Endothelial cell of umbilical vein (primary cell): ENCODE data around the gene GNAL. TPM values are rescaled to one million over a fixed set of nuclear protein-coding genes. Genes with fewer than 3 reads are reported as not detected.

Source experiments
- BruUV-seq: library from RNA; stranded (reverse); fragments of 400-500 nt; replicated peaks from 2 replicates; lab custom pipeline; 2021; lab: Mats Ljungman, UMichigan
- CTCF ChIA-PET: fragments of 300-600, 350-600 bp; sonication (Branson Sonifier 250); formaldehyde crosslinking; loops from one replicate; lab custom pipeline; 2021; ENCODE audit warnings: antibody characterized with exemption, inconsistent platforms; lab: Charles Lee
- POLR2A ChIA-PET: fragments of 300-600, 350-600 bp; sonication (Branson Sonifier 250); formaldehyde crosslinking; loops from one replicate; lab custom pipeline; 2021; ENCODE audit warnings: antibody characterized with exemption, inconsistent platforms; lab: Charles Lee
- DNase-seq: peaks from one replicate; pipeline ENCODE4 v3.0.0-alpha.2; 2011; ENCODE audit warnings: low read depth, low spot score
- FAIRE-seq: peaks from 2 replicates; lab custom pipeline; 2011; peaks lifted over from hg19 to GRCh38; lab: Jason Lieb, UNC
- H2AFZ ChIP-seq: 2 replicates; pipeline ENCODE4 v1.6.0; 2012; ENCODE audit warnings: low read depth, low read length, control low read depth, inconsistent platforms
- H3K27ac ChIP-seq: 2 replicates; pipeline ENCODE4 v1.5.1; 2011; ENCODE audit warnings: low read depth, mild to moderate bottlenecking, control low read depth, low read length, moderate library complexity; ENCODE audit not compliant: insufficient read depth
- H3K27me3 ChIP-seq, 2 experiments: 2 replicates each; pipeline versions ENCODE4 v1.6.0 to v1.6.1; 2011; ENCODE audit warnings: low read length in 2 of 2, mixed read lengths in 1 of 2; ENCODE audit not compliant: control insufficient read depth in 2 of 2, insufficient read depth in 2 of 2
- H3K36me3 ChIP-seq, 2 experiments: 2 replicates in 1 of 2; 3 replicates in 1 of 2; pipeline ENCODE4 v1.5.1; 2011; ENCODE audit warnings: low read length in 2 of 2, mild to moderate bottlenecking in 1 of 2, moderate library complexity in 1 of 2; ENCODE audit not compliant: control insufficient read depth in 2 of 2, insufficient read depth in 2 of 2; ENCODE audit errors: extremely low read depth in 1 of 2
- H3K4me1 ChIP-seq: 3 replicates; pipeline ENCODE4 v1.5.1; 2011; ENCODE audit warnings: mild to moderate bottlenecking, low read length; ENCODE audit not compliant: control insufficient read depth, insufficient read depth; ENCODE audit errors: extremely low read depth
- H3K4me2 ChIP-seq: 2 replicates; pipeline ENCODE4 v1.6.1; 2011; ENCODE audit warnings: low read length, control low read depth, mixed read lengths; ENCODE audit not compliant: insufficient read depth
- H3K4me3 ChIP-seq, 3 experiments: fragments of 200-600 bp in 1 of 3; sonication (generic), shearing (Covaris generic) in 1 of 3; replicated peaks in 1 of 3; 2 replicates each; pipeline ENCODE4 v1.5.1; 2011 to 2016; ENCODE audit warnings: control low read depth in 3 of 3, low read length in 3 of 3, mild to moderate bottlenecking in 2 of 3, inconsistent platforms in 1 of 3, low read depth in 1 of 3, moderate library complexity in 1 of 3; ENCODE audit not compliant: insufficient read depth in 1 of 3
- H3K79me2 ChIP-seq: 2 replicates; pipeline ENCODE4 v1.6.0; 2012; ENCODE audit warnings: low read length, inconsistent platforms; ENCODE audit not compliant: control insufficient read depth, insufficient read depth
- H3K9ac ChIP-seq: replicated peaks from 2 replicates; pipeline ENCODE3; 2011; ENCODE audit warnings: low read length, control low read depth; ENCODE audit not compliant: insufficient read depth; ENCODE audit errors: extremely low read depth
- H3K9me1 ChIP-seq: replicated peaks from 3 replicates; pipeline ENCODE4 v1.6.0; 2011; ENCODE audit warnings: mild to moderate bottlenecking, low read length; ENCODE audit not compliant: control insufficient read depth, insufficient read depth; ENCODE audit errors: extremely low read depth
- H3K9me3 ChIP-seq: replicated peaks from 2 replicates; pipeline ENCODE4 v1.5.1; 2012; ENCODE audit warnings: low read length, inconsistent platforms; ENCODE audit not compliant: control insufficient read depth, insufficient read depth
- H4K20me1 ChIP-seq: replicated peaks from 2 replicates; pipeline ENCODE3; 2011; ENCODE audit warnings: mild to moderate bottlenecking, low read length; ENCODE audit not compliant: control insufficient read depth, insufficient read depth; ENCODE audit errors: extremely low read depth
- EZH2 ChIP-seq: IDR thresholded peaks from 2 replicates; pipeline ENCODE4 v1.6.1; 2012; ENCODE audit warnings: borderline replicate concordance, low read depth, mild to moderate bottlenecking, moderate library complexity, low read length, inconsistent platforms; ENCODE audit not compliant: severe bottlenecking
- GATA2 ChIP-seq: IDR thresholded peaks from 2 replicates; pipeline ENCODE4 v1.7.0; 2011; ENCODE audit warnings: low read depth, mild to moderate bottlenecking, moderate library complexity, mixed read lengths, low read length; ENCODE audit not compliant: insufficient read length, insufficient read depth
- JUN ChIP-seq: IDR thresholded peaks from 2 replicates; pipeline ENCODE4 v1.6.1; 2011; ENCODE audit warnings: borderline replicate concordance, low read depth; ENCODE audit not compliant: insufficient read length, insufficient read depth
- MYC ChIP-seq: IDR thresholded peaks from one replicate; pipeline ENCODE4 v1.6.1; 2011; ENCODE audit warnings: mild to moderate bottlenecking, low read depth, low read length
- POLR2A ChIP-seq: IDR thresholded peaks from 2 replicates; pipeline ENCODE4 v1.6.1; 2012; ENCODE audit warnings: low read depth, mild to moderate bottlenecking, control low read depth, low read length
- POLR2AphosphoS5 ChIP-seq: IDR thresholded peaks from 2 replicates; pipeline ENCODE4 v1.6.1; 2012; ENCODE audit warnings: low read depth, mild to moderate bottlenecking, control low read depth, low read length, moderate library complexity; ENCODE audit not compliant: insufficient read depth
- dilution Hi-C: fragments of 300-500 bp; cut with MboI; formaldehyde crosslinking; loops from one replicate; pipeline ENCODE4 v1.15.0; 2019; ENCODE audit warnings: low sequenced_read_pairs; ENCODE audit not compliant: extremely low pct_ligation_motif_present
- intact Hi-C: fragments of 100-400 bp; cut with micrococcal nuclease; formaldehyde crosslinking; loops from one replicate; pipeline ENCODE4 v1.10.0; 2022
- polyA plus RNA-seq, 4 experiments: library from polyadenylated mRNA; depleted of rRNA in 3 of 4; stranded (reverse) in 3 of 4; unstranded in 1 of 4; fragments of >200 nt; gene quantifications; 2 replicates each; pipeline versions ENCODE4 v1.2.1 to v1.2.3, GENCODE V29; 2011 to 2012; ENCODE audit warnings: missing spikeins in 1 of 4
- total RNA-seq: library from RNA; stranded (reverse); gene quantifications from 2 replicates; pipeline ENCODE4 v1.2.3, GENCODE V29; 2021
- TF ChIP-seq, protein P1 (sequence below), 2 donors: IDR thresholded peaks; 1 replicate in 1 of 2; 2 replicates in 1 of 2; pipeline ENCODE4 v1.5.1; 2011; ENCODE audit warnings: low read length in 2 of 2, mild to moderate bottlenecking in 2 of 2, moderate library complexity in 2 of 2, control low read depth in 1 of 2, inconsistent platforms in 1 of 2, low read depth in 1 of 2; ENCODE audit not compliant: insufficient read depth in 1 of 2; ENCODE audit errors: extremely low read depth in 1 of 2

Gene GNAL
- total and polyA plus RNA-seq, 2 donors (not counting 3 experiments of a cell fraction or from before 2014, with no cell fraction given), result 0.07 to 0.73 TPM

DNA sequence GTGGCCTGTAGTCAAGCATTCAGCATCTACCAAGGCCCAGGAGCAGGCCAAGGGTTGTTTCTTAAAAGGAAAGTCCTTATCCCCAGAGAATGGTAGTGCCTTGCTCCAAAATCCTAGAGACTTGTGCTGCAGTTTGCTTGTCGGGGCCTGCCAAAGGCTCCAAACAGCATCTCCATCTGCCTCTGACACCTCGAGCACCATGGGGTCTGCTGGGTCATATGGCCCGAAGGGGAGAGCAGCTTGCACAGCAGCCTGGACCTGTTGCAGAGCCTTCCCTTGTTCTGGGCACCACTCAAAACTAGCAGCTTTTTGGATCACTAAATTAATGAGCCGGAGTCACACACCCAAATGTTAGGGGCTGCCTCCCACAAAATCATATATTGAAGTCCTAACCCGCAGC is 35.7 kb downstream of the GNAL start:
- no peaks in the 10 kb centered on the region for H3K4me1 ChIP-seq
- H2AFZ ChIP-seq, result no peak overlapping the region
- no peaks in the 10 kb centered on the region for H4K20me1 ChIP-seq
- no peaks in the 10 kb centered on the region for H3K9me3 ChIP-seq
- no peak overlapping the region for H3K4me2 ChIP-seq
- ChIA-PET CTCF (no interaction called here), POLR2A (no interaction called here)
- FAIRE-seq (no peak), DNase-seq (no peak)
- no TSS peak for BruUV-seq
- H3K4me3 ChIP-seq, result no peak overlapping the region
- dilution Hi-C loops, result no loop called here
- no peaks in the 10 kb centered on the region for H3K36me3 ChIP-seq
- intact Hi-C loops, result no loop called here
- H3K9ac ChIP-seq, result no peak overlapping the region
- H3K79me2 ChIP-seq, result no peaks in the 10 kb centered on the region
- peaks cover 0 to 2% of the 10 kb centered on the region in 2 experiments for H3K27me3 ChIP-seq
- TF ChIP-seq, protein P1, sequence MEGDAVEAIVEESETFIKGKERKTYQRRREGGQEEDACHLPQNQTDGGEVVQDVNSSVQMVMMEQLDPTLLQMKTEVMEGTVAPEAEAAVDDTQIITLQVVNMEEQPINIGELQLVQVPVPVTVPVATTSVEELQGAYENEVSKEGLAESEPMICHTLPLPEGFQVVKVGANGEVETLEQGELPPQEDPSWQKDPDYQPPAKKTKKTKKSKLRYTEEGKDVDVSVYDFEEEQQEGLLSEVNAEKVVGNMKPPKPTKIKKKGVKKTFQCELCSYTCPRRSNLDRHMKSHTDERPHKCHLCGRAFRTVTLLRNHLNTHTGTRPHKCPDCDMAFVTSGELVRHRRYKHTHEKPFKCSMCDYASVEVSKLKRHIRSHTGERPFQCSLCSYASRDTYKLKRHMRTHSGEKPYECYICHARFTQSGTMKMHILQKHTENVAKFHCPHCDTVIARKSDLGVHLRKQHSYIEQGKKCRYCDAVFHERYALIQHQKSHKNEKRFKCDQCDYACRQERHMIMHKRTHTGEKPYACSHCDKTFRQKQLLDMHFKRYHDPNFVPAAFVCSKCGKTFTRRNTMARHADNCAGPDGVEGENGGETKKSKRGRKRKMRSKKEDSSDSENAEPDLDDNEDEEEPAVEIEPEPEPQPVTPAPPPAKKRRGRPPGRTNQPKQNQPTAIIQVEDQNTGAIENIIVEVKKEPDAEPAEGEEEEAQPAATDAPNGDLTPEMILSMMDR (IDR thresholded peaks at IDR 0.05; ENCODE audit: extremely low read depth in 1 of 2, insufficient read depth in 1 of 2, low read depth in 1 of 2, low read length in 2 of 2), result no peak
- TF ChIP-seq JUN (no peak), EZH2 (no peak), GATA2 (no peak), MYC (no peak), POLR2A (no peak), POLR2AphosphoS5 (no peak)
- H3K27ac ChIP-seq, result no peak overlapping the region
- no peaks in the 10 kb centered on the region for H3K9me1 ChIP-seq
